ENCODE measurements around the gene SYCP1. TPM values are rescaled to one million over a fixed set of nuclear protein-coding genes. Genes with fewer than 3 reads are reported as not detected.

The SYCP1 gene
- total and polyA plus RNA-seq, 2 of the 8 experiments (the other 6 are each of a cell fraction or from before 2014, with no cell fraction given), result 0.11 to 0.26 TPM

GRCh38 chr1:114956570-114956969 lies 101.9 kb downstream of the SYCP1 start:
- Histone ChIP-seq H3K79me1 (ENCODE audit: low read depth, low read length) (no peaks in the 10 kb centered on the region), H3K56ac (replicated peaks; ENCODE audit: insufficient read length, low read depth, low read length) (no peak overlapping the region), H2AK5ac (ENCODE audit: low read depth, low read length) (no peak overlapping the region), H3K23ac (ENCODE audit: insufficient read length) (no peak overlapping the region), H2AFZ (ENCODE audit: low read length) (peak overlapping the region; percentile 43; the same call in 1 of the 2 replicates), H2BK15ac (ENCODE audit: low read length) (no peak overlapping the region), H3K14ac (ENCODE audit: insufficient read length) (no peak overlapping the region), H2BK12ac (ENCODE audit: low read depth, low read length) (no peak overlapping the region), H3K23me2 (ENCODE audit: low read depth, low read length) (no peaks in the 10 kb centered on the region), H3K4ac (replicated peaks; ENCODE audit: insufficient read length, low read depth, low read length) (no peak overlapping the region), H3K9me3 (ENCODE audit: insufficient read depth in 2 of 2, low read depth in 1 of 2, low read length in 1 of 2) (no peaks in the 10 kb centered on the region), H2BK120ac (replicated peaks; ENCODE audit: low read depth, low read length) (no peak overlapping the region), H2BK20ac (ENCODE audit: low read length) (no peak overlapping the region), H3K36me3 (ENCODE audit: control insufficient read depth in 2 of 4, insufficient read depth in 4 of 4, low read length in 3 of 4) (no peaks in the 10 kb centered on the region), H3K79me2 (ENCODE audit: control insufficient read depth in 1 of 2, insufficient read depth in 2 of 2, low read length in 2 of 2) (no peaks in the 10 kb centered on the region), H4K8ac (ENCODE audit: extremely low read depth, insufficient read depth, low read length) (no peak overlapping the region), H4K20me1 (replicated peaks in 1 of 2; ENCODE audit: control insufficient read depth in 1 of 2, insufficient read depth in 2 of 2, low read length in 2 of 2) (no peaks in the 10 kb centered on the region), H3K27me3 (replicated peaks in 1 of 4; ENCODE audit: control insufficient read depth in 3 of 4, extremely low read depth in 1 of 4, insufficient read depth in 3 of 4, low read length in 3 of 4) (no peaks in the 10 kb centered on the region), H3K18ac (ENCODE audit: extremely low read depth, low read length) (no peak overlapping the region; the same call in 1 of the 2 replicates), H3K27ac (ENCODE audit: low read depth, low read length) (no peak overlapping the region), H3K4me1 (replicated peaks in 1 of 4; ENCODE audit: control insufficient read depth in 3 of 4, insufficient read depth in 4 of 4, low read length in 3 of 4) (no peaks in the 10 kb centered on the region), H4K5ac (ENCODE audit: insufficient read length, low read depth, low read length) (no peak overlapping the region), H3K9ac (replicated peaks in 1 of 4; ENCODE audit: extremely low read depth in 1 of 4, low read depth in 3 of 4, low read length in 3 of 4) (no peak overlapping the region), H2BK5ac (ENCODE audit: low read depth, low read length) (no peak overlapping the region), H3K4me2 (ENCODE audit: insufficient read depth in 1 of 2, low read depth in 2 of 2, low read length in 2 of 2) (no peak overlapping the region), H3K4me3 (ENCODE audit: extremely low read depth in 1 of 4, insufficient read depth in 2 of 4, low read depth in 3 of 4, low read length in 4 of 4) (no peak overlapping the region), H4K91ac (replicated peaks; ENCODE audit: insufficient read length, low read length) (no peak overlapping the region)
- 100% methylated on average over 1 of the region's 1 CpG; no CpG with 5 or more reads in 1 of the 2 experiments for WGBS, 2 experiments (ENCODE audit: extremely low coverage in 1 of 2, insufficient coverage in 1 of 2, insufficient read length in 1 of 2, insufficient replicate concordance in 2 of 2, low coverage in 1 of 2, low lambda C conversion rate in 2 of 2, missing lambda C conversion rate in 1 of 2)
- CTCF ChIA-PET (ENCODE audit: partially characterized antibody), result interaction anchor here (0.7 to 1.5 kb wide), 5 partner anchors 63 to 287 kb away, joined by 3 to 4 read pairs (median 4); no protein-coding TSS in a partner anchor
- peak in 1 of 2 experiments; percentile 9 for DNase-seq (ENCODE audit: low read depth in 1 of 2, low spot score in 2 of 2)
- TF ChIP-seq KDM4A (IDR thresholded peaks at IDR 0.05; ENCODE audit: low read depth, low read length, severe bottlenecking) (no peak), RAD21 (IDR thresholded peaks at IDR 0.05 in 1 of 2, conservative IDR thresholded peaks at IDR 0.05 in 1 of 2; ENCODE audit: low read depth in 2 of 2, low read length in 2 of 2) (peak; percentile 96 to 97), EGR1 (IDR thresholded peaks at IDR 0.05; ENCODE audit: borderline replicate concordance, low read depth, low read length) (no peak), GTF2F1 (IDR thresholded peaks at IDR 0.05; ENCODE audit: borderline replicate concordance, low read depth, low read length) (no peak), CTCF (IDR thresholded peaks at IDR 0.05; ENCODE audit: control extremely low read depth in 1 of 3, insufficient read depth in 1 of 3, low read depth in 1 of 3, low read length in 3 of 3) (peak; percentile 57 to 92 (median 69)), RFX5 (IDR thresholded peaks at IDR 0.05; ENCODE audit: borderline replicate concordance, low read depth, low read length) (no peak)
- peak; percentile 93 for FAIRE-seq
- POLR2A ChIA-PET (ENCODE audit: partially characterized antibody), result no interaction called here
